CD4-positive, alpha-beta T cell (primary cell): ENCODE measurements around the gene CORO7. TPM values are rescaled to one million over a fixed set of nuclear protein-coding genes. Genes with fewer than 3 reads are reported as not detected.

Experiments used
- ATAC-seq: fragments of 200-7000 bp; cut with Tn5 transposase; one replicate; pipeline ENCODE4 v1.10.0; 2022; ENCODE audit warnings: mild to moderate bottlenecking; ENCODE audit not compliant: poor library complexity
- CTCF ChIA-PET: fragments of 350-600 bp; sonication (Branson Sonifier 250); formaldehyde crosslinking; loops from one replicate; lab custom pipeline; 2021; ENCODE audit warnings: antibody characterized with exemption, inconsistent platforms; lab: Charles Lee
- POLR2A ChIA-PET: fragments of 350-600 bp; sonication (Branson Sonifier 250); formaldehyde crosslinking; loops from one replicate; lab custom pipeline; 2021; ENCODE audit warnings: antibody characterized with exemption, inconsistent platforms; lab: Charles Lee
- DNase-seq, 14 experiments: peaks; one replicate each; pipeline ENCODE4 v3.0.0-alpha.2; 2013 to 2020; ENCODE audit warnings: mixed read lengths in 2 of 14
- H3K27ac ChIP-seq, 2 donors: one replicate each; pipeline versions ENCODE4 v1.5.1 to v1.7.0; 2013; ENCODE audit warnings: low read length in 2 of 2, low read depth in 1 of 2, mild to moderate bottlenecking in 1 of 2
- H3K27me3 ChIP-seq, 2 experiments: 1 replicate in 1 of 2; 2 replicates in 1 of 2; pipeline versions ENCODE4 v1.6.1 to v1.7.0; 2013; ENCODE audit warnings: low read length in 2 of 2, control low read depth in 1 of 2, mild to moderate bottlenecking in 1 of 2, moderate library complexity in 1 of 2; ENCODE audit not compliant: insufficient read depth in 2 of 2, control insufficient read depth in 1 of 2
- H3K36me3 ChIP-seq: one replicate; pipeline ENCODE4 v1.6.1; 2013; ENCODE audit warnings: low read length, control low read depth; ENCODE audit not compliant: insufficient read depth
- H3K4me1 ChIP-seq: one replicate; pipeline ENCODE4 v1.6.1; 2013; ENCODE audit warnings: low read length, control low read depth; ENCODE audit not compliant: insufficient read depth
- H3K4me3 ChIP-seq: one replicate; pipeline ENCODE4 v1.5.1; 2013; ENCODE audit warnings: mild to moderate bottlenecking, low read length, moderate library complexity
- H3K9me3 ChIP-seq, 2 experiments: 1 replicate in 1 of 2; 2 replicates in 1 of 2; pipeline versions ENCODE4 v1.6.1 to v1.7.0; 2013; ENCODE audit warnings: low read length in 2 of 2, mild to moderate bottlenecking in 2 of 2, control low read depth in 1 of 2, moderate library complexity in 1 of 2; ENCODE audit not compliant: control insufficient read depth in 1 of 2, insufficient read depth in 1 of 2
- H3K27ac Mint-ChIP-seq: one replicate; pipeline ENCODE4 v1.8.0; 2020; ENCODE audit warnings: mixed read lengths
- H3K27me3 Mint-ChIP-seq: one replicate; pipeline ENCODE4 v1.8.0; 2021; ENCODE audit warnings: mixed read lengths
- H3K36me3 Mint-ChIP-seq: one replicate; pipeline ENCODE4 v1.8.0; 2021; ENCODE audit warnings: low read depth, mixed read lengths
- H3K4me1 Mint-ChIP-seq: one replicate; pipeline ENCODE4 v1.8.0; 2021; ENCODE audit warnings: low read depth, mixed read lengths
- H3K4me3 Mint-ChIP-seq: one replicate; pipeline ENCODE4 v1.8.0; 2020; ENCODE audit warnings: mild to moderate bottlenecking, mixed read lengths
- H3K9me3 Mint-ChIP-seq: one replicate; pipeline ENCODE4 v1.8.0; 2020; ENCODE audit warnings: mixed read lengths
- intact Hi-C, 2 experiments: fragments of 100-400 bp; cut with DNase I in 1 of 2; cut with micrococcal nuclease in 1 of 2; formaldehyde crosslinking; loops; one replicate each; pipeline versions ENCODE4 v1.15.1 to v1.9.0; 2023 to 2025; cut with DNase I, micrococcal nuclease
- total RNA-seq, 174 experiments: library from RNA in 2 of 174; stranded (reverse) in 2 of 174; gene quantifications; one replicate each; pipeline ENCODE4 v1.2.3 and lab custom pipeline; 2021 to 2026
- TF ChIP-seq, protein P1 (sequence below): fragments of 200-600 bp; IDR thresholded peaks from one replicate; pipeline ENCODE4 v1.8.0; 2022; ENCODE audit warnings: antibody characterized with exemption, mild to moderate bottlenecking

The CORO7 gene
- total RNA-seq, 2 experiments from 2014 or later, result 801 to 805 TPM

DNA sequence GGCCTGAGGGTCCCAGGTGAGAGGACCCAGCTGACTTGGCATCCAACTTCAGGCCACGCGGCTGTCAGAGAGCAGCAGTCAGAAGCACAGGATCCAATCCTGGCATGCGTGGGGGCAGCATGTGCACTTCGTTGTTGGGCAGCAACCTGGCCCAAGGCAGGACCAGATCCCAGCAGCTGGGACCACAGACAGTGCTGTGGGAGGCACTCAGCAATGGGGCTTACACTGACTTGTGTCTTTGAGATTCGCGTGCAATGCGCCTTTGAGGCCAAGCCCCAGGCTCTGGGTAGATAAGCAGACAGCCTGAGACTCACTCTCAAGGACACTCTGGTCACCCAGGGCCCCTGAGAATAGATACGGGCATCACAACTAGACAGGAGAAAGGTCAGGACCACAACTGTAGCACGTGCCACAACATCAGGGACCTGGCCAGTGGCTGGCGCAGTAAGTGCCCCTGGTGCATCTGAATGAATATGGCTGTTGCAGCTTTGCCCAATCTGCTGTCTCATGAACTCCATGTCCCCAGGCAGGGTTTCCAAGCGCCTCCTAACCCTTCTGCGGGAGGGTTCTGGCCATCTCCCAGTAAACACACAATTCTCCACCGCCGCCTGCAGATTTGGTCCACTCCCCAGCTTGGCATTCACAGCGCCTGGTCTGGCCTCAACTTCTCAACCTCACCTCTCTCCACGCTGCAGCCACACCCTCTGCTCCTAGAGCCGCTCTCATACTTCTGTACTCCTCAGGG lies 68.5 kb downstream of the CORO7 start:
- CTCF ChIA-PET, result no interaction called here

DNA sequence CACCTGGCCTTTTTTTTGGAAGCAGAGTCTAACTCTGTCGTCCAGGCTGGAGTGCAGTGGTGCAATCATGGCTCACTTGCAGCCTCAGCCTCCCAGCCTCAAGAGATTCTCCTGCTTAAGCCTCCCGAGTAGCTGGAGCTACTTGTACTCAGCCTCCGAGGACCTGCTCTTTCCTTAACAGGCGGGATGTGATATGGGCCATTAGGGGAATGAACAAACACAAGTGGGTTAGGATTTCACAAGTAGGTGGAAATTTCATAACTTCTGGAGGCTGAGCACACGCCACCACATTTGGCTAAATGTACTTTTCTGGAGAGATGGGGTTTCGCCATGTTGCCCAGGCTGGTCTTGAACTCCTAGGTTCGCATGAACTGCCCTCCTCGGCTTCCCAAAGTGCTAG lies 69.4 kb downstream of the CORO7 start:
- CTCF ChIA-PET, result interaction anchor here (1.2 kb wide), 1 partner anchor 56 kb away, joined by 3 read pairs; no protein-coding TSS in a partner anchor
- TF ChIP-seq, protein P1, sequence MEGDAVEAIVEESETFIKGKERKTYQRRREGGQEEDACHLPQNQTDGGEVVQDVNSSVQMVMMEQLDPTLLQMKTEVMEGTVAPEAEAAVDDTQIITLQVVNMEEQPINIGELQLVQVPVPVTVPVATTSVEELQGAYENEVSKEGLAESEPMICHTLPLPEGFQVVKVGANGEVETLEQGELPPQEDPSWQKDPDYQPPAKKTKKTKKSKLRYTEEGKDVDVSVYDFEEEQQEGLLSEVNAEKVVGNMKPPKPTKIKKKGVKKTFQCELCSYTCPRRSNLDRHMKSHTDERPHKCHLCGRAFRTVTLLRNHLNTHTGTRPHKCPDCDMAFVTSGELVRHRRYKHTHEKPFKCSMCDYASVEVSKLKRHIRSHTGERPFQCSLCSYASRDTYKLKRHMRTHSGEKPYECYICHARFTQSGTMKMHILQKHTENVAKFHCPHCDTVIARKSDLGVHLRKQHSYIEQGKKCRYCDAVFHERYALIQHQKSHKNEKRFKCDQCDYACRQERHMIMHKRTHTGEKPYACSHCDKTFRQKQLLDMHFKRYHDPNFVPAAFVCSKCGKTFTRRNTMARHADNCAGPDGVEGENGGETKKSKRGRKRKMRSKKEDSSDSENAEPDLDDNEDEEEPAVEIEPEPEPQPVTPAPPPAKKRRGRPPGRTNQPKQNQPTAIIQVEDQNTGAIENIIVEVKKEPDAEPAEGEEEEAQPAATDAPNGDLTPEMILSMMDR, result no peak
- Mint-ChIP-seq H3K27me3 (no peaks in the 10 kb centered on the region), H3K36me3 (peaks cover 20% of the 10 kb centered on the region), H3K9me3 (no peaks in the 10 kb centered on the region), H3K4me1 (peaks cover 33% of the 10 kb centered on the region), H3K4me3 (no peak overlapping the region), H3K27ac (peak overlapping the region; percentile 59)
- H3K27me3 ChIP-seq, result no peaks in the 10 kb centered on the region
- intact Hi-C loops, result no loop called here
- H3K9me3 ChIP-seq, result no peaks in the 10 kb centered on the region
- H3K36me3 ChIP-seq, result peaks cover 13% of the 10 kb centered on the region
- H3K4me1 ChIP-seq, result peaks cover 58% of the 10 kb centered on the region
- DNase-seq (no peak), ATAC-seq (no peak)
- no peak overlapping the region for H3K27ac ChIP-seq
- no peak overlapping the region for H3K4me3 ChIP-seq
- POLR2A ChIA-PET, result interaction anchor here (1.3 kb wide), 1 partner anchor 69 kb away, joined by 3 read pairs; no protein-coding TSS in a partner anchor

More for the DNA sequence above, 68.5 kb downstream of the CORO7 start:
- POLR2A ChIA-PET, result interaction anchor here (1.3 kb wide), 1 partner anchor 70 kb away, joined by 3 read pairs; no protein-coding TSS in a partner anchor
- H3K4me3 Mint-ChIP-seq, result peak overlapping the region; percentile 63
- Histone ChIP-seq H3K27me3 (no peaks in the 10 kb centered on the region), H3K4me1 (peaks cover 55% of the 10 kb centered on the region), H3K4me3 (no peak overlapping the region), H3K27ac (no peak overlapping the region), H3K36me3 (peaks cover 13% of the 10 kb centered on the region), H3K9me3 (no peaks in the 10 kb centered on the region)
- no peak for ATAC-seq
- peaks cover 20% of the 10 kb centered on the region for H3K36me3 Mint-ChIP-seq
- H3K27ac Mint-ChIP-seq, result peak overlapping the region; percentile 76
- peaks cover 33% of the 10 kb centered on the region for H3K4me1 Mint-ChIP-seq
- H3K9me3 Mint-ChIP-seq, result no peaks in the 10 kb centered on the region
- intact Hi-C loops, result no loop called here
- TF ChIP-seq, protein P1, result no peak
- DNase-seq, result no peak
- H3K27me3 Mint-ChIP-seq, result no peaks in the 10 kb centered on the region

DNA sequence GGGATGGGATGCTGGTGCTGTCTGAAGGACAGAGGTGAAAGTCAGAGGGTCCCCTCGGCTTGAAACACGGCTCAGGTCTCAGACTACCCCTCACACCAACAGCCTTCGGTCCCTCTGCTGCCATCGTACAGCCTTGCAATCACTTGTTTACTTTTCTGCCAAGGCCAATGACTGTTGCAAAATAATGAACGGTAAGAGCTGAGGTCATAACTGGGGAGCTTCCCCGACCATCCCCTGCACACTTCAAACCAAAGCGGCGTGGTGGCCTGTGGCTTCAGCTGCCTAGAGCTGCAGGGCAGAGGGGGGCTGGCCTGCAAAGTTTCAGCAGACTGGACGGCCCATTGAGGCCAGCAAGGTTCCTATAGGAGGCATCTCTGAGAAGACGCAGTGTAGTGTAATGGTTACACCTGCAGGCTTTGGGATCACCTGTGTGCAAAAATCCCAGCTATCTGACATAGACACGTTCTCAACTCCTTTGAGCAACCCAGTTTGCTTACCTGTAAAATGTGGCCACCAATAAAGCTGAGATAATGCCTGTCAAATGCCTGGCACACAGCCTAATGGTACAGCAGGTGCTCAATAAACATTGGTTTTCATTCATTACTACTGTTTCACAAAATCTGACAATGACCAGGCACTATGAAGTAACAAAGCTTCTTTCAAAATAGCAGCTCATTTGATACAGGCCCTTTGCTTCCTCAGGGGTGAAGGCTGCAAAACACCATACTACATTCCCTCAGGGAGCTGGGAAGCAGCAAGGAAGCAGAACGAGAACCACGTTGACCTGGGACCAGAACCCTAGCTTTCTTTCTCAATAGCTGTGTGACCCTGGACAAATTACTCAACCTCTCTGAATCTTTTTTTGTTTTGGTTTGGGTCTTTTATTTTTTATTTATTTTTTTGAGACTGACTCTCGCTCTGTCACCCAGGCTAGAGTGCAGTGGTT lies 70.3 kb downstream of the CORO7 start:
- Histone ChIP-seq H3K4me1 (peaks cover 53% of the 10 kb centered on the region), H3K9me3 (no peaks in the 10 kb centered on the region), H3K36me3 (peaks cover 22% of the 10 kb centered on the region), H3K27ac (no peak overlapping the region), H3K4me3 (no peak overlapping the region), H3K27me3 (no peaks in the 10 kb centered on the region)
- ChIA-PET CTCF (interaction anchor here (1.2 kb wide), 1 partner anchor 57 kb away, joined by 3 read pairs; no protein-coding TSS in a partner anchor), POLR2A (interaction anchor here (1.3 kb wide), 1 partner anchor 68 kb away, joined by 3 read pairs; no protein-coding TSS in a partner anchor)
- intact Hi-C loops, result no loop called here
- ATAC-seq (no peak), DNase-seq (no peak)
- H3K36me3 Mint-ChIP-seq, result peaks cover 13% of the 10 kb centered on the region
- H3K4me1 Mint-ChIP-seq, result peaks cover 26% of the 10 kb centered on the region
- no peaks in the 10 kb centered on the region for H3K27me3 Mint-ChIP-seq
- H3K27ac Mint-ChIP-seq, result peak overlapping the region; percentile 61
- H3K9me3 Mint-ChIP-seq, result no peaks in the 10 kb centered on the region
- H3K4me3 Mint-ChIP-seq, result peak overlapping the region; percentile 30
- TF ChIP-seq, protein P1, result no peak
